Right ventricle myocardium superior (tissue), 1 donor: ENCODE results near the gene HCLS1. TPM values are rescaled to one million over a fixed set of nuclear protein-coding genes. Genes with fewer than 3 reads are reported as not detected.

ENCODE experiments used
- ATAC-seq: fragments of 200-7000 bp; cut with Tn5 transposase; one replicate; pipeline ENCODE4 v1.9.1; 2020; ENCODE audit warnings: mild to moderate bottlenecking; ENCODE audit not compliant: poor library complexity
- DNase-seq: peaks from one replicate; pipeline ENCODE4 v3.0.0-alpha.2; 2020
- intact Hi-C: fragments of 100-400 bp; cut with DNase I; formaldehyde crosslinking; loops from one replicate; pipeline ENCODE4 v1.11.2; 2022
- total RNA-seq: library from RNA; stranded (reverse); fragmentation: NEBNext Ultra II Directional; extraction: Animal tissue kit (Norgen Biotek cat#: 25700); gene quantifications from one replicate; pipeline ENCODE4 v1.2.1, GENCODE V29; 2021
- donor health status: DM: no; HTN: yes; CAD: no; lungs with severe emphysema.

Gene HCLS1
- total RNA-seq, 1 donor from 2014 or later = 9.6 TPM

DNA sequence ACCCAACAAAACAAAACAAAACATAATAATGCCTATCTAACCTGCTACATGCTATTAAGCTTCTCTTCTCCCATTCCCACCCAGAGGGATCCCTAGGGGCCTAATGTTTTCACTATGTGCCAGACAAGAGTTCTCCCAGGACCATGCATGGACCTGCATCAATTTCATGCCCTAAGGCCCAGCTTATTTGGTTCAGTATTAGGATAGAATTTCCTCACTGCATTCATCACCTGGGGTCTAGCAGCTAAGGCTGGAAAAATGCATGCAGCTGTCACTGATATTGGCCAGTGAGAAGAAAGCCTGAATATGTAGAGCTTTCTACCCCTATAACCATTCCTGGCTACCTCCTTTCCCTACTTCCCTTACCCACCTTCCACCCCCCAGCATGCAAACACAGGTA is 2.0 kb upstream of the HCLS1 start:
- DNase-seq = no peak
- no peak for ATAC-seq
- intact Hi-C loops = loop anchor here (10.0 kb wide), 1 partner anchor 172 kb away; the partner anchor contains the start of genes EAF2 and IQCB1

- DNase-seq (no peak), ATAC-seq (no peak)
- intact Hi-C loops = loop anchor here (10.0 kb wide), 1 partner anchor 173 kb away; the partner anchor contains the start of genes EAF2 and IQCB1
Observed at GRCh38 chr3:121661376-121661775, 673 bp upstream of the HCLS1 start.

- intact Hi-C loops = no loop called here
Observed at GRCh38 chr3:121659586-121659985, 1.1 kb downstream of the HCLS1 start.

DNA sequence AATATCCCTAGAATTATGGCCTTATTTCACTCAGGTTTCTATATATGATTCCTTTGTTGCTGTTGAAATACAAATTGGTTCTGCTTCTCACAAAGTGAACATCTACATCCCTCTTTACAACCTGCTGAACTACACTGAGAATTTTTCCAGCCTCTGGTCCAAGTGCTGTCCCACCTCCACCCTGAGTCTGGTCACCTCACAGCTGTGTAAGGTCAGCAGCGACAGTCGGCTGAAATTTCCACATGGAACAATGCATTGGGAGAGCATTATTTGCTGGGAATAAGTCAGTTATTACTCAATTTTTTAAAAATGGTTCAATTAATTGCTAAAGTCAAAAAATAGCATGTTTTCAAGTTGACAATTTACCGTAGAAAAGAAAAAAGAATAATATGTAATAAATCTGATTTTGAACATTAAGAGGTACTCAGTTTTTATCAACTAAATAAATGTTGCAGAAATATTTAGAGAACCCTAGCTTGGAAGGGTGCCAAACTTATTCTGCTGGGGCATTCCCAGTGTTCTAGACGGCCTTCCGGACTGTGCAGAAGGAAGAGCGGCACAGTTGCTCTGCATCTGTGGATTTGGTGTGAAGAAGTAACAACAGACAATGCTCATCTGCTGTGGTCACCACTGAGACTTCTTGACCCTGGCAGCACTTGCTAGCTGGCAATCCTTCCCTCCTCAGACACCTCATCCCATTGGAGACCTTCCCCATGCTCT is 1.8 kb downstream of the HCLS1 start:
- intact Hi-C loops = no loop called here
- no peak for DNase-seq
- no peak for ATAC-seq

More at GRCh38 chr3:121659586-121659985, 1.1 kb downstream of the HCLS1 start:
- ATAC-seq = no peak
- no peak for DNase-seq

DNA sequence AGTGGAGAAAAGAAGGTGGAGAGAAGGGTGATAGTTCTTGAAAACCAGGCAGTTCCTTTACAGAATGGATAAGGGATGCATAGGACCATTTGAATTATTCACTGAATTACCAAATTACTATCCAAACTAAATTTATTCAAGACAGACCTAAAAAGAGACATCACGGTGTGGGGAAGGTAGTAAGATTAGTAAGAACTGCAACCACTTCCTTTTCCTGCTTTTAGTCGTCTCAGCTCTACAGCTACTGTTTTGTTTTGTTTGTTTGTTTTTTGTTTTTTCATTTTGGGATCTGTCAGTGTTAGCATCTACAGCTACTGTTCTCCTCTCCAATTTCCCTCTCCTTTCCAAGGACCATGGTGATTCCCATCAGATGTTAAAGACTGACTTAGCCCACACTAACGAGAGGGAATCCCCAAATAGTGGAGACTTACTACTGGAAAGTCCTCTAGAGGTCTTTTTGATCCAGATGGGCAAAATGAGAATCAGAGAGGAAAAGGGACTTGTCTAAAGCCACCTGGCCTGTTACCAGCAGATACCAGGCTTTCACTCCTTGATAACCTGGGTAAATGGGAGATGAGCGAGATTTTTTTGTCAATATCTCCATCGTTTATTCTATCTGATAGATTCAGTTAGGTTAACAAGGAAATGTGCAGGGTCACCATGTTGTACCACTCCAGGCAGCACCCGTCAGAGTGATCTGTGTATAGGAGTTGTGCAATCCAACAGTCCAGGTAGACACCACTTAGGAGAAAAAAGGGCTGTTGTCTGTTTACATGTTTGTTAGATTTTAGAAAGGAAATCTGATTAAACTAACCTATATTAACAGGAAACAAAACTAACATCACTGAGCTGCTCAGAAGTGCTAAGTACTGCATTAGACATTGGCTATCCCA is 6.0 kb downstream of the HCLS1 start:
- intact Hi-C loops = no loop called here
- ATAC-seq (no peak), DNase-seq (no peak)

DNA sequence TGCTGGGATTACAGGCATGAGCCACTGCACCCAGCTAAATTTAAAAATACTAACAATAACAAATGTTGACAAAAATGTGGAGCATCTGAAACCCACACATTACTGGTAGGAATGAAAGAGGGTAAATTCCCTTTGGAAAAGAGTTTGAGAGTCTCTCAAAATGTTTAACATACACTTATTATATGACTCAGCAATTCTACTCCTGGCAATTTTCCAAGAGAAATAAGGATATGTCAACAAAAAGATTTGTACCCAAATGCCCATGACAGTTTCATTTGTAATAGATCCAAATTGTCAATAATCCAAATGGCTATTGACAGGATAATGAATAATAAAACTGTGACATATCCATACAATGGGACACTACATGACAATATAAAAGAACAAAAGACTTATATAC is 9.0 kb downstream of the HCLS1 start:
- intact Hi-C loops = no loop called here
- ATAC-seq = no peak

GRCh38 chr3:121649645-121650044 is 11.1 kb downstream of the HCLS1 start:
- DNase-seq = no peak
- intact Hi-C loops = loop anchor here (5.0 kb wide), 1 partner anchor 102 kb away; the partner anchor contains the start of gene POLQ
- no peak for ATAC-seq

More for the DNA sequence above, 9.0 kb downstream of the HCLS1 start:
- no peak for DNase-seq

GRCh38 chr3:121648219-121648958 is 12.3 kb downstream of the HCLS1 start:
- no peak for DNase-seq
- intact Hi-C loops = loop anchor here (5.0 kb wide), 1 partner anchor 101 kb away; the partner anchor contains the start of gene POLQ
- peak; percentile 97 for ATAC-seq

DNA sequence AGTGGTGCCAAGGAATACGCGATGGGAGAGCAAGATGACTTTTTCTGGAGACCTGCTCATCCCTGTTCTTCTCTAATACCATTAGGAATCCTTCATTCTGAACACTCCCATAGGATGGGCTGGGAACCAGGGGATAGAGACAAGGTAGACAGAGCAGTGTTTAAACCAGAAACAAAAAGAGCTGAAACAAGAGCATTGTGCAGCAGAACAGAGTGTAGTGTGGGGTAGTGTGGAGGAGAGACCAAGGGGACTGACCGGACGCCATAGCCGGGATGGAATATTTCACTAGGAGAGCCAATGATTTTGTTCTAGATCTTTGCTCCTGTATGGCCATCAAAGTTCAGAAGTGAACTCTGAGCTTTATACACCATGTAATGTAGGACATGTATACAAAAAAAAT is 15.6 kb downstream of the HCLS1 start:
- ATAC-seq = no peak
- DNase-seq = no peak
- intact Hi-C loops = loop anchor here (5.0 kb wide), 1 partner anchor 98 kb away; the partner anchor contains the start of gene POLQ

DNA sequence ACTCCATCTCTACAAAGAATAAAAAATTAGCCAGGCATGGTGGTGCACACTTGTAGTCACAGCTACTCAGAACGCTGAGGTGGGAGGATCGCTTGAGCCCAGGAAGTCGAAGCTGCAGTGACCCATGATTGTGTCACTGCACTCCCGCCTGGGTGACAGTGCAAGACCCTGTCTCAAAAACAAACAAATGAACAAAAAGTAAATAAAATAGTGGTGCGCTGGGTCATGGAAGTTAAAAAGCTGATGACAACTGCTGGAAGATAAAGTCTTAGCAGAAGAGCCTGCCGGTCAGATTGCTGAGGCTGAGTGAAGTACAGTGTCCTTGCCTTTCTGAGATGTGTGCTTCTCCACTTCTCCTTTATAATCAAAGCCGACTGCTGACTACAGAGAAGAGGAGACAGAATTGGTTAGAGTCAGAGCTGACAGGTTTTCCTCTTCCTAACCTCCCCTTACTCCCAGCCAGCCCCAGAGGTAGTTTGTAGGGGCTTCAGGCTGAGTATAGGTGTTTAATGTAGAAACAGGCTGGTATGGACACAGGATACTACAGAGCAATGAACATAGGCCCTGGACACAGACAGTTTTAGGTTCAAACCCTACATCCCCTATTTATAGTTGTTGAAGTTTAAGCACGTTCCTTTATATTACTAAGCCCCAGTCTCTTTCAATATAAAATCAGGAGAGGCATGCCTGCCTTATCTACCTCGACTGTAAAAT is 17.9 kb downstream of the HCLS1 start:
- intact Hi-C loops = no loop called here
- ATAC-seq = peak; percentile 27

GRCh38 chr3:121641127-121641526 is 19.6 kb downstream of the HCLS1 start:
- DNase-seq (no peak), ATAC-seq (no peak)
- intact Hi-C loops = no loop called here

More for the DNA sequence above, 17.9 kb downstream of the HCLS1 start:
- DNase-seq = no peak

GRCh38 chr3:121637922-121638321 is 22.8 kb downstream of the HCLS1 start:
- intact Hi-C loops = no loop called here
- no peak for DNase-seq
- ATAC-seq = no peak

DNA sequence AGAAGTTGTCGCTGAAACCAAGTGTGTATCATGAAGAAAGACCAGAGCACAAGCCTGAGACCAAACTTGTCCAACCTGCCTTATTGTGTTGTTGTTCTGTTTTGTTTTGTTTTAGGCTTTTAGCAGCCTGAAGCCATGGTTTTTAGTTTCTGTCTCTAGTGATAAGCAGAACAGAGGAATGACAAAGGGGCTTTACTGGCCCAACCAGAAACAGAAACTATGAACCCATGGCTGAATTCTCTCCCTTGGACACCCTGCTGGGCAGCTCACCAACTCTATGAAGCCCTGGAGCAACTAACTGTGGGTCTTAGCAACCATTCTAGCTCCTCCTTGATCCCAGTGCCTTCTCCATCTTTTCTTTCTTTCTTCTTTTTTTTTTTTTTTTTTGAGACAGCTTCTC is 30.3 kb downstream of the HCLS1 start:
- intact Hi-C loops = no loop called here
- DNase-seq = no peak
- no peak for ATAC-seq

DNA sequence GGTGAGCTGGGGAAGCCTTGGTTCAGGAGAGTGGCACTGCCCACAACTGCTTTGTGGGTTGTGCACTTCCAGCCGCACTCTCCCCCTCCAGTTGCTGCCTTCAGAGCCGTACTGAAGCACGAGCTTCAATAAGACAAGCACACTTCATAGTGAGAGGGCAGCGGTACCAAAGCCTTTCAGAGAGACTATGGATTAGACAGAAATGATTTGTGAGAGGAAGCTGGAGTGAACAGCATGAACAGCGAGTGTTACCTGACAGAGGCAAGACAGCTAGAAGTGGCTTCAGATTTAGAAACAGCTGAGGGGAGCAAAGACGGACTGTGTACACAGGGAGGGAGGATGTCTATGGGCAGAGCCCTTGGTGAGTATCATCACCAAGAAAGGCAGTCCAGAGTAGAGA is 31.1 kb downstream of the HCLS1 start:
- DNase-seq (no peak), ATAC-seq (peak; percentile 80)
- intact Hi-C loops = no loop called here

DNA sequence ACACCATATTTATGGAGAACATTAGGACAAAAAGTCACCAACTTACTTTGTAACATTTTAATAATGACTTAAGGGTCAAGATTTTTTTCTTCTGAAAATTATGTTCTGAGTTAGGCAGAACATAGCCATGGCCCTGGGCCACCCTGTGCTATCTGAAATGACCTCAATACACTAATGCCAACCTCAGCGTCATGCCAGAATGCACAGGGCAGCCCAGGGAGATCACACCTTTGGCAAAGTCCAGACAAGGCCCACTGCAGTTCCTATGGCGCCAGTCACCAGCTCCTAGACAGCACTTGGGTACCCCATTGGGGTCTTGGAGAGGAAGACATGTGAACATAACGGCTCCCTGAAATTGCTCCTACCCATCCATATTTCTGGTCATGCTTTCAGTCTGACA is 33.1 kb downstream of the HCLS1 start:
- ATAC-seq (peak; percentile 34), DNase-seq (no peak)
- intact Hi-C loops = no loop called here

GRCh38 chr3:121627211-121627610 is 33.5 kb downstream of the HCLS1 start:
- ATAC-seq (no peak), DNase-seq (no peak)
- intact Hi-C loops = no loop called here

DNA sequence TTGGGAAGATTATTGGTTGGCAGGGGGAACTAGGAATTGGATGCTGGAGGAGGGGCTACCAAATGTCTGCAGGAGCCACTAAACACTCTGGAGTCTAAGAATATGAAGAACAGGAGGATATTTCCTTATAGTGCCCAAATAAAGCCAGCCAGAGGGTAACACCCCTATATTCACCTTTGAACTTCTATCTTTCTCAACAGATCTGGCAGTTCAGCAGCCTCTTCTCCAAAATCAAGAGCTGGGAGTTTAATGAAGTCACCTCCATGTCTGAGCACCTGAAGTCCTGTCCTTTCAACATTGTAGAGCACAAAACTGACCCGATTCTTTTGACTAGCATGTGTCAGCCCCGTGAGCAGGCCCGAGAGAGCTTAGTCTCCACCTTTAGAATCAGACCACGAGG is 34.2 kb downstream of the HCLS1 start:
- ATAC-seq = no peak
- intact Hi-C loops = no loop called here
- no peak for DNase-seq

- DNase-seq (no peak), ATAC-seq (peak; percentile 13)
- intact Hi-C loops = no loop called here
Observed at GRCh38 chr3:121624147-121624899, 36.4 kb downstream of the HCLS1 start.
